Measurements from ENCODE around the gene TMEM178B.

- no peak for TF ChIP-seq CTCF (IDR thresholded peaks at IDR 0.05; ENCODE audit: poor library complexity, severe bottlenecking)
- TF ChIP-seq POLR2AphosphoS5 (IDR thresholded peaks at IDR 0.05): no peak
- no peak for TF ChIP-seq REST (IDR thresholded peaks at IDR 0.05; ENCODE audit: borderline replicate concordance)
- no peak for TF ChIP-seq TAF1 (IDR thresholded peaks at IDR 0.05; ENCODE audit: low read depth)
- no peak for TF ChIP-seq RAD21 (conservative IDR thresholded peaks at IDR 0.05)
- no peak for TF ChIP-seq EZH2 (IDR thresholded peaks at IDR 0.05; ENCODE audit: borderline replicate concordance, insufficient read depth, low read length, poor library complexity, severe bottlenecking)
Observed at GRCh38 chr7:141290365-141290764, 216.5 kb downstream of the TMEM178B start.

All from neural cell (in vitro differentiated cells).